HCT116 (cell line): ENCODE data around the gene RAB38. TPM values are rescaled to one million over a fixed set of nuclear protein-coding genes. Genes with fewer than 3 reads are reported as not detected.

Experiments used
- ATAC-seq: fragments of 200-7000 bp; cut with Tn5 transposase; 2 replicates; pipeline ENCODE4 v1.9.1; 2020; ENCODE audit warnings: mild to moderate bottlenecking, moderate library complexity
- BruUV-seq: library from RNA; stranded (reverse); fragments of 400-500 nt; replicated peaks from 2 replicates; lab custom pipeline; 2021; lab: Mats Ljungman, UMichigan
- CTCF ChIA-PET: fragments of 300-600 bp; sonication (Branson Sonifier 250); formaldehyde crosslinking; loops from one replicate; lab custom pipeline; 2021; ENCODE audit warnings: antibody characterized with exemption; lab: Charles Lee
- POLR2A ChIA-PET: fragments of 300-600, 350-600 bp; sonication (Branson Sonifier 250); formaldehyde crosslinking; loops from one replicate; lab custom pipeline; 2021; ENCODE audit warnings: antibody characterized with exemption; lab: Charles Lee
- RAD21 ChIA-PET, 2 experiments: fragments of 300-600 bp; sonication (Branson Sonifier 250); formaldehyde crosslinking; loops; one replicate each; lab custom pipeline; 2023; ENCODE audit warnings: low total read pairs in 2 of 2; ENCODE audit not compliant: uncharacterized antibody in 2 of 2, unreplicated experiment in 2 of 2, low non-redundant PET in 1 of 2; lab: Charles Lee
- DNase-seq: peaks from one replicate; pipeline ENCODE4 v3.0.0-alpha.2; 2010; ENCODE audit warnings: low read depth, low spot score
- H2AFZ ChIP-seq: fragments of 200-600 bp; shearing (Covaris generic), sonication (generic); 2 replicates; pipeline ENCODE4 v1.6.1; 2017; ENCODE audit warnings: low read depth, mixed run types, mixed read lengths, antibody characterized with exemption, low read length; ENCODE audit not compliant: poor library complexity, severe bottlenecking
- H3K27ac ChIP-seq: 2 replicates; pipeline ENCODE4 v1.5.1; 2012; ENCODE audit warnings: low read depth, low read length
- H3K27me3 ChIP-seq: fragments of 200-600 bp; sonication (generic); 2 replicates; pipeline ENCODE4 v1.6.1; 2016; ENCODE audit warnings: mixed run types, low read length, mixed read lengths; ENCODE audit not compliant: insufficient read depth
- H3K36me3 ChIP-seq, 2 experiments: fragments of 200-500 bp in 1 of 2; fragments of 200-600 bp in 1 of 2; sonication (Bioruptor generic) in 1 of 2; sonication (generic) in 1 of 2; 2 replicates each; pipeline versions ENCODE4 v1.5.1 to v1.6.1; 2014 to 2016; ENCODE audit warnings: low read length in 2 of 2, inconsistent platforms in 1 of 2, mixed read lengths in 1 of 2, mixed run types in 1 of 2; ENCODE audit not compliant: insufficient read depth in 2 of 2, control insufficient read depth in 1 of 2
- H3K4me1 ChIP-seq, 2 experiments: fragments of 200-600 bp in 1 of 2; sonication (generic) in 1 of 2; 2 replicates each; pipeline versions ENCODE4 v1.5.1 to v1.6.1; 2012 to 2017; ENCODE audit warnings: low read length in 2 of 2, inconsistent platforms in 1 of 2, mild to moderate bottlenecking in 1 of 2, mixed read lengths in 1 of 2, mixed run types in 1 of 2, moderate library complexity in 1 of 2; ENCODE audit not compliant: insufficient read depth in 2 of 2, control insufficient read depth in 1 of 2
- H3K4me2 ChIP-seq: fragments of 200-600 bp; sonication (generic); 2 replicates; pipeline ENCODE4 v1.6.1; 2017; ENCODE audit warnings: mixed run types, low read length, mixed read lengths
- H3K4me3 ChIP-seq, 2 experiments: fragments of 200-600 bp in 1 of 2; sonication (generic) in 1 of 2; replicated peaks in 1 of 2; 2 replicates each; pipeline ENCODE4 v1.5.1; 2011 to 2016; ENCODE audit warnings: low read length in 2 of 2, control low read depth in 1 of 2, low read depth in 1 of 2, mild to moderate bottlenecking in 1 of 2, mixed read lengths in 1 of 2, mixed run types in 1 of 2
- H3K79me2 ChIP-seq: fragments of 200-600 bp; sonication (generic); 2 replicates; pipeline ENCODE4 v1.6.1; 2017; ENCODE audit warnings: mild to moderate bottlenecking, mixed run types, low read length, moderate library complexity, mixed read lengths; ENCODE audit not compliant: insufficient read depth
- H3K9ac ChIP-seq: fragments of 200-600 bp; sonication (generic); 2 replicates; pipeline ENCODE4 v1.6.1; 2016; ENCODE audit warnings: low read length, mixed read lengths
- H3K9me2 ChIP-seq: fragments of 200-600 bp; sonication (generic), shearing (Covaris generic); 2 replicates; pipeline ENCODE4 v1.6.1; 2017; ENCODE audit warnings: mixed run types, mild to moderate bottlenecking, moderate library complexity; ENCODE audit not compliant: insufficient read depth
- H3K9me3 ChIP-seq, 2 experiments: fragments of 200-500 bp in 1 of 2; fragments of 200-600 bp in 1 of 2; sonication (Bioruptor generic) in 1 of 2; sonication (generic) in 1 of 2; 2 replicates each; pipeline ENCODE4 v1.6.1; 2014 to 2017; ENCODE audit warnings: low read length in 2 of 2, mixed read lengths in 2 of 2, inconsistent platforms in 1 of 2, low read depth in 1 of 2, mild to moderate bottlenecking in 1 of 2, mixed run types in 1 of 2, moderate library complexity in 1 of 2; ENCODE audit not compliant: control insufficient read depth in 1 of 2, insufficient read depth in 1 of 2
- H4K20me1 ChIP-seq: fragments of 200-600 bp; sonication (generic), shearing (Covaris generic); 2 replicates; pipeline ENCODE4 v1.6.1; 2017; ENCODE audit warnings: mixed run types, mild to moderate bottlenecking, moderate library complexity; ENCODE audit not compliant: insufficient read depth
- CEBPB ChIP-seq: IDR thresholded peaks from 2 replicates; pipeline ENCODE4 v1.6.1; 2012; ENCODE audit warnings: low read depth
- CTCF ChIP-seq, 3 experiments: fragments of 200-600 bp in 1 of 3; sonication (generic) in 1 of 3; IDR thresholded peaks in 2 of 3; conservative IDR thresholded peaks in 1 of 3; 2 replicates each; pipeline ENCODE4 v1.5.1; 2012 to 2017; ENCODE audit warnings: low read depth in 2 of 3, low read length in 2 of 3, antibody characterized with exemption in 1 of 3, borderline replicate concordance in 1 of 3, control low read depth in 1 of 3, mild to moderate bottlenecking in 1 of 3, mixed read lengths in 1 of 3, mixed run types in 1 of 3, moderate library complexity in 1 of 3; ENCODE audit not compliant: insufficient read depth in 1 of 3
- EGR1 ChIP-seq: IDR thresholded peaks from 2 replicates; pipeline ENCODE4 v1.6.1; 2012; ENCODE audit warnings: low read depth
- ELF1 ChIP-seq: IDR thresholded peaks from 2 replicates; pipeline ENCODE4 v1.6.1; 2012; ENCODE audit warnings: low read depth, borderline replicate concordance
- EZH2 ChIP-seq: fragments of 200-600 bp; sonication (generic); IDR thresholded peaks from 2 replicates; pipeline ENCODE4 v1.6.1; 2017; ENCODE audit warnings: antibody characterized with exemption, mixed run types
- EZH2phosphoT487 ChIP-seq: fragments of 200-600 bp; IDR thresholded peaks from 2 replicates; pipeline ENCODE4 v1.6.1; 2018; ENCODE audit warnings: antibody characterized with exemption, borderline replicate concordance
- FOSL1 ChIP-seq: IDR thresholded peaks from 2 replicates; pipeline ENCODE4 v1.6.1; 2012; ENCODE audit warnings: low read depth
- JUND ChIP-seq: IDR thresholded peaks from 2 replicates; pipeline ENCODE4 v1.6.1; 2012
- POLR2A ChIP-seq: IDR thresholded peaks from 2 replicates; pipeline ENCODE4 v1.7.0; 2011; ENCODE audit warnings: borderline replicate concordance; ENCODE audit not compliant: insufficient read depth, insufficient read length; ENCODE audit errors: extremely low read depth
- RAD21 ChIP-seq: IDR thresholded peaks from 2 replicates; pipeline ENCODE4 v1.6.1; 2012; ENCODE audit warnings: low read depth, mild to moderate bottlenecking
- REST ChIP-seq: IDR thresholded peaks from 2 replicates; pipeline ENCODE4 v1.6.1; 2012; ENCODE audit warnings: low read depth
- SIN3A ChIP-seq: IDR thresholded peaks from 2 replicates; pipeline ENCODE4 v1.6.1; 2012; ENCODE audit warnings: low read depth
- SP1 ChIP-seq: IDR thresholded peaks from 2 replicates; pipeline ENCODE4 v1.6.1; 2012; ENCODE audit warnings: low read depth
- TCF7L2 ChIP-seq: IDR thresholded peaks from 2 replicates; pipeline ENCODE4 v1.7.0; 2011; ENCODE audit warnings: borderline replicate concordance, inconsistent platforms; ENCODE audit not compliant: insufficient read depth, insufficient read length; ENCODE audit errors: extremely low read depth
- ZFX ChIP-seq: fragments of 450-650 bp; IDR thresholded peaks from 2 replicates; pipeline ENCODE4 v1.6.1; 2017
- ZNF274 ChIP-seq: fragments of 200-500 bp; sonication (Bioruptor generic); IDR thresholded peaks from 2 replicates; pipeline ENCODE4 v1.6.1; 2014; ENCODE audit warnings: mild to moderate bottlenecking, low read depth, low read length, inconsistent platforms
- intact Hi-C: fragments of 100-400 bp; cut with micrococcal nuclease; formaldehyde crosslinking; loops from 2 replicates; pipeline ENCODE4 v1.10.0; 2022
- total RNA-seq: library from RNA; stranded (reverse); gene quantifications from one replicate; pipeline ENCODE4 v1.2.1, GENCODE V29; 2021; ENCODE audit not compliant: unreplicated experiment
- TF ChIP-seq, protein P1 (sequence below): IDR thresholded peaks from 2 replicates; pipeline ENCODE4 v1.6.1; 2012
- TF ChIP-seq, protein P2 (sequence below): IDR thresholded peaks from 2 replicates; pipeline ENCODE4 v1.6.1; 2011; ENCODE audit warnings: mild to moderate bottlenecking, low read length, moderate library complexity; ENCODE audit not compliant: insufficient replicate concordance; ENCODE audit errors: extremely low read depth

Gene RAB38
- total RNA-seq, 1 experiment from 2014 or later, result 15.1 TPM

DNA sequence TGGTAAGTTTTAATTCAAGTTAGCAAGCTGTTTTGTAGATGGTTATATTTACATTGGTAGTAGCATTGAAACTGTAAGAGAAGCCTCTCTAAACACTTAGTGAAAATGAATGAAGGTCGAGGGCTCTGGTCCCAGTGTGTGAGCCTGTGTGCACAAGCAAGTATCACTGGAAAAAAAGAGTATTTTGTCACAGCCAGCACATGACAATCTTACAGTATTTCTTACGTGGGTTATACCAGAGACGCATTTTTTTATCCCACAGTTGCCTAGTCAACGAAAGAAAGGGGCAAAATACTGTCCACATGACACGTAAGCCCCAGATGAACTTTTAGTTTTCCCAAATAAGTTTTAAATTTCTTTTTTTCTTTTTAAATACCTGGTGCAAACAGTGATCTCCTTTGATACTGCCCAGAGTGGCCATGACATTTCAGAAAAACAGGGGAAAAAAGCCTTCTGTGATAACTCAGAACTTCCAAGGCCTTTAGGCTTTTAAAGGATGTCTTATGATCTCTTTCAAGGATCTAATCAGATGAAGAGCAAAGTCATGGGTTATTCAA is 23.5 kb downstream of the RAB38 start:
- RAD21 ChIA-PET, result no interaction called here
- H3K27me3 ChIP-seq, result no peaks in the 10 kb centered on the region
- CTCF ChIA-PET, result no interaction called here
- intact Hi-C loops, result no loop called here
- no TSS peak for BruUV-seq
- H3K4me2 ChIP-seq, result no peak overlapping the region
- TF ChIP-seq, protein P1, sequence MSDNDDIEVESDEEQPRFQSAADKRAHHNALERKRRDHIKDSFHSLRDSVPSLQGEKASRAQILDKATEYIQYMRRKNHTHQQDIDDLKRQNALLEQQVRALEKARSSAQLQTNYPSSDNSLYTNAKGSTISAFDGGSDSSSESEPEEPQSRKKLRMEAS, result no peak
- TF ChIP-seq ZNF274 (no peak), EZH2 (no peak), TCF7L2 (no peak), POLR2A (no peak), EGR1 (no peak), REST (no peak), EZH2phosphoT487 (no peak), CEBPB (no peak), RAD21 (no peak), ELF1 (no peak), CTCF (IDR thresholded peaks at IDR 0.05 in 2 of 3, conservative IDR thresholded peaks at IDR 0.05 in 1 of 3; ENCODE audit: borderline replicate concordance in 1 of 3, insufficient read depth in 1 of 3, low read depth in 2 of 3, low read length in 2 of 3) (no peak), SIN3A (no peak), ZFX (no peak), SP1 (no peak), FOSL1 (no peak), JUND (no peak)
- TF ChIP-seq, protein P2, sequence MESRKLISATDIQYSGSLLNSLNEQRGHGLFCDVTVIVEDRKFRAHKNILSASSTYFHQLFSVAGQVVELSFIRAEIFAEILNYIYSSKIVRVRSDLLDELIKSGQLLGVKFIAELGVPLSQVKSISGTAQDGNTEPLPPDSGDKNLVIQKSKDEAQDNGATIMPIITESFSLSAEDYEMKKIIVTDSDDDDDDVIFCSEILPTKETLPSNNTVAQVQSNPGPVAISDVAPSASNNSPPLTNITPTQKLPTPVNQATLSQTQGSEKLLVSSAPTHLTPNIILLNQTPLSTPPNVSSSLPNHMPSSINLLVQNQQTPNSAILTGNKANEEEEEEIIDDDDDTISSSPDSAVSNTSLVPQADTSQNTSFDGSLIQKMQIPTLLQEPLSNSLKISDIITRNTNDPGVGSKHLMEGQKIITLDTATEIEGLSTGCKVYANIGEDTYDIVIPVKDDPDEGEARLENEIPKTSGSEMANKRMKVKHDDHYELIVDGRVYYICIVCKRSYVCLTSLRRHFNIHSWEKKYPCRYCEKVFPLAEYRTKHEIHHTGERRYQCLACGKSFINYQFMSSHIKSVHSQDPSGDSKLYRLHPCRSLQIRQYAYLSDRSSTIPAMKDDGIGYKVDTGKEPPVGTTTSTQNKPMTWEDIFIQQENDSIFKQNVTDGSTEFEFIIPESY, result no peak
- H3K27ac ChIP-seq, result no peak overlapping the region
- POLR2A ChIA-PET, result no interaction called here
- H3K9ac ChIP-seq, result no peak overlapping the region
- H3K4me3 ChIP-seq, result no peak overlapping the region
- H3K9me2 ChIP-seq, result no peaks in the 10 kb centered on the region
- peaks cover 0 to 7% of the 10 kb centered on the region in 2 experiments; a peak in 1 of 4 replicates for H3K9me3 ChIP-seq
- no peaks in the 10 kb centered on the region for H3K79me2 ChIP-seq
- no peaks in the 10 kb centered on the region for H3K36me3 ChIP-seq
- H3K4me1 ChIP-seq, result no peaks in the 10 kb centered on the region
- DNase-seq (no peak), ATAC-seq (no peak)
- H2AFZ ChIP-seq, result no peak overlapping the region
- H4K20me1 ChIP-seq, result no peaks in the 10 kb centered on the region
